Coronary artery (tissue), 2 donors: ENCODE data around the gene ZNF530.

Experiments
- DNase-seq: peaks from one replicate; pipeline ENCODE4 v3.0.0-alpha.2; 2017; ENCODE audit warnings: low spot score
- H3K27ac ChIP-seq, 2 donors: fragments of 200-600 bp; sonication (generic); one replicate each; pipeline ENCODE4 v1.5.1; 2016 to 2019
- H3K4me3 ChIP-seq: fragments of 200-600 bp; sonication (generic); 2 replicates; pipeline ENCODE4 v1.5.1; 2016; ENCODE audit warnings: mild to moderate bottlenecking, moderate library complexity
- CTCF ChIP-seq: fragments of 200-600 bp; sonication (generic); IDR thresholded peaks from one replicate; pipeline ENCODE4 v1.5.1; 2019; ENCODE audit warnings: antibody characterized with exemption

The ZNF530 gene

DNA sequence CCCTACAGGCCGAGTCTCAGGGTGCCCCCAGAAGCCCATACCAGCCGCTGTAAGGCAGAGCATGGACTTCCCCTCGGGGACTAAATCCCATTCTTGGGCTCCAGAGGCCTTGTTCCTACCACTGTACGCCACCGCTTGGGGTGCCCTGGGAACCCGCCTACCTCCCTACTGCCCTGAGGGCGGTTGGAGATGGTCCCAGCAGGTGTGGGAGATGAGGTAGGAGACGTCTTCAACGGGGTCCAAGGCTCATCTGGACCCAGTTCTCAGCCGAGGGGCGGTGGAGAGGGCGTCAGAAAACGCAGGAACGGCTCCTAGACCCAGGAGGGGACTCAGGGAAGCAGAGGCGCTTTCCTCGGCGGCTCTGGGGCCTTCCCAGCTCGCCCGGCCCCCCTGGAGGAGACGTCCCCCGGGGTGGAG, 16.6 kb upstream of the ZNF530 start:
- Histone ChIP-seq H3K4me3 (peak overlapping the region; percentile 89), H3K27ac (no peak overlapping the region)
- no peak for TF ChIP-seq CTCF
- DNase-seq, result no peak

GRCh38 chr19:57583521-57584416, 15.9 kb upstream of the ZNF530 start, which contains the start of gene ZIK1:
Gene ZIK1 (plus strand): TSS chr19:57584145. CDS start chr19:57584357, 212 bp downstream.
- no peak for TF ChIP-seq CTCF
- DNase-seq, result peak; percentile 91
- H3K4me3 ChIP-seq, result peak within 1 kb of the TSS; percentile 89
- peak within 1 kb of the TSS in 1 of 2 donors; percentile 46 for H3K27ac ChIP-seq

DNA sequence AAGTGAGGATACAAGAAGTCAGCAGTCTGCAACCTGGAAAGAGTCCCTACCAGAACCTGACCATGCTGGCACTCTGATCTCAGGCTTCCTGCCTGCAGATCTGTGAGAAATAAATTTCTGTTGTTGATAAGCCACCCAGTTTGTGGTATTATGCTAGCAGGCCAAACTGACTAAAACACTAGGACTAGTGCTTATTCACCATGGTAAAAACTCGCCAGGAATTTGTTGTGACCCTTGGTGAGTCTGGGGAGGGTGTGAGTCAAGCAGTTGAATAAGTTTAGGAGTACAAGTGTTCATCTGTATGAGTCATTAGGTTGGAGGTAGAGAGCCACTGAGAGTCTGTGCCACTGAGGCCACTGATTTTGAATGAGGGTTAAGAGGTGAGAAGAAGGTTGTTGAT, 12.2 kb upstream of the ZNF530 start:
- Histone ChIP-seq H3K27ac (no peak overlapping the region), H3K4me3 (no peak overlapping the region)
- TF ChIP-seq CTCF, result no peak
- DNase-seq, result no peak

GRCh38 chr19:57599377-57599760, 316 bp upstream of the ZNF530 start:
- no peak for TF ChIP-seq CTCF
- peak overlapping the region in 1 of 2 donors; percentile 6 for H3K27ac ChIP-seq
- no peak for DNase-seq

DNA sequence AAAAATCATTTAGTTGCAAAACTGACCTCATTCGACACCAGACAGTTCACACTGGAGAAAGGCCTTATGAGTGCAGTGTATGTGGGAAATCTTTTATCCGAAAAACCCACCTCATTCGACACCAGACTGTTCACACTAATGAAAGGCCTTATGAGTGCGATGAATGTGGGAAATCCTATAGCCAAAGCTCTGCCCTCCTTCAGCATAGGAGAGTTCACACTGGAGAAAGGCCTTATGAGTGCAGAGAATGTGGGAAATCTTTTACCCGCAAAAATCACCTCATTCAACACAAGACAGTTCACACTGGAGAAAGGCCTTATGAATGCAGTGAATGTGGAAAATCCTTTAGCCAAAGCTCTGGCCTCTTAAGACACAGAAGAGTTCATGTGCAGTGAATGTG, 7.2 kb downstream of the ZNF530 start:
- Histone ChIP-seq H3K27ac (no peak overlapping the region), H3K4me3 (no peak overlapping the region)
- TF ChIP-seq CTCF, result no peak
- no peak for DNase-seq

More at GRCh38 chr19:57599377-57599760, 316 bp upstream of the ZNF530 start:
- H3K4me3 ChIP-seq, result peak overlapping the region; percentile 80

DNA sequence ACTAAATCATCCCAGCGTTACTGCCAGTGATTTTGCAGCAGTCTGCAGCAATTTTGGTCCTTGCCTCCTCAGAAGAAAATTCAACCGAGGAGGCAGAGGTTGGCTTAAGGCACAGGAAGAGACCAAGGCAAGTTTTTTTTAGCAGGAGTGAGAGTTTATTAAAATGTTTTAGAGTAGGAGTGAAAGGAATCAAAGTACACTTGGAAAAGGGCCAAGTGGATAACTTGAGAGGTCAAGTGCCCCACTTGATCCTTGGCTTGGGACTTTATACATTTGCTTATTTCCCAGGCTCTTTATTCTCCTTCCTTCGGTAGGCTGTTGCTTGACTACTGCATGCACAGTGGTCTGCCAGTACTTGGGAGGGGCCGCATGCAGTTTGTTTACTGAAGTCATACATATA, 11.4 kb downstream of the ZNF530 start:
- Histone ChIP-seq H3K4me3 (no peak overlapping the region), H3K27ac (no peak overlapping the region)
- no peak for DNase-seq
- TF ChIP-seq CTCF, result no peak
